GM18858 (cell line): ENCODE data around the gene FA2H.
"Not testable (repeated sequence)": the region's sequence is repeated elsewhere in the genome, so short reads cannot be mapped to it uniquely, and the experiment has no call there.

ENCODE experiments used
- ATAC-seq: cut with Tn5 transposase; IDR thresholded peaks from one replicate; pipeline ENCODE4 v1.9.1; 2021; ENCODE audit not compliant: unreplicated experiment

The FA2H gene

GRCh38 chr16:74774223-74775139, at the start of gene FA2H:
Gene FA2H, minus strand, starts transcription at chr16:74774820. Its CDS starts 65 bp downstream, at chr16:74774755.
- ATAC-seq: peak; percentile 67

- ATAC-seq: no peak
Measured at GRCh38 chr16:74817851-74818250, 43.2 kb upstream of the FA2H start.

GRCh38 chr16:74813109-74813641, 38.6 kb upstream of the FA2H start:
- ATAC-seq: peak; percentile 96

GRCh38 chr16:74811911-74812310, 37.3 kb upstream of the FA2H start:
- ATAC-seq: no peak

- not testable (repeated sequence) for ATAC-seq
Measured at GRCh38 chr16:74811216-74811615, 36.6 kb upstream of the FA2H start.

GRCh38 chr16:74807052-74807646, 32.5 kb upstream of the FA2H start:
- no peak for ATAC-seq

GRCh38 chr16:74800216-74800871, 25.7 kb upstream of the FA2H start:
- no peak for ATAC-seq

GRCh38 chr16:74797414-74797813, 22.8 kb upstream of the FA2H start:
- no peak for ATAC-seq

GRCh38 chr16:74795104-74795503, 20.5 kb upstream of the FA2H start:
- ATAC-seq: no peak

GRCh38 chr16:74794668-74795067, 20.0 kb upstream of the FA2H start:
- ATAC-seq: no peak

GRCh38 chr16:74793571-74793970, 19.0 kb upstream of the FA2H start:
- ATAC-seq: no peak

GRCh38 chr16:74792225-74792624, 17.6 kb upstream of the FA2H start:
- no peak for ATAC-seq

- ATAC-seq: not testable (repeated sequence)
Measured at GRCh38 chr16:74791749-74792148, 17.1 kb upstream of the FA2H start.

- no peak for ATAC-seq
Measured at GRCh38 chr16:74788108-74788507, 13.5 kb upstream of the FA2H start.

- ATAC-seq: no peak
Measured at GRCh38 chr16:74785031-74785430, 10.4 kb upstream of the FA2H start.

GRCh38 chr16:74778646-74779045, 4.0 kb upstream of the FA2H start:
- ATAC-seq: no peak

GRCh38 chr16:74776926-74777325, 2.3 kb upstream of the FA2H start:
- ATAC-seq: no peak

GRCh38 chr16:74775255-74775654, 635 bp upstream of the FA2H start:
- no peak for ATAC-seq

GRCh38 chr16:74773446-74774222, 986 bp downstream of the FA2H start:
- ATAC-seq: no peak

GRCh38 chr16:74771656-74772315, 2.8 kb downstream of the FA2H start:
- ATAC-seq: peak; percentile 78
